Activated CD8-positive, alpha-beta memory T cell treated with anti-CD3 and anti-CD28 coated beads, Interleukin-2, amount 50 U/mL, for 48 hours (primary cell): Measurements from ENCODE around the gene PTTG1IP.
"Not testable (repeated sequence)": the region's sequence is repeated elsewhere in the genome, so short reads cannot be mapped to it uniquely, and the experiment has no call there.

Experiments used
- DNase-seq: peaks from one replicate; pipeline ENCODE4 v3.0.0-alpha.2; 2020

The PTTG1IP gene

DNA sequence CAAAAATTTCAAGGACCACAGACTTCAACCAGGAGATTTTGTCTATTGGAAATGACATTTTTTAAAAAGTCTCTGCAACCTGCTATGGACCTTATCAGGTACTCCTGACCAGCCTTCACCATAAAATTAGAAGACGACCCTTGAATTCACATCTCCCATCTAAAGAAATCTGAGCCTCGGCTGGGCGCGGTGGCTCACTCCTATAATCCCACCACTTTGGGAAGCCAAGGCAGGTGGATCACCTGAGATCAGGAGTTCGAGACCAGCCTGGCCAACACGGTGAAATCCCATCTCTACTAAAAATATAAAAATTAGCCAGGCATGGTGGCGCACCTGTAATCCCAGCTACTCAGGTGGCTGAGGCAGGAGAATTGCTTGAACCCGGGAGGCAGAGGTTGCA lies 5.7 kb upstream of the PTTG1IP start:
- DNase-seq, result not testable (repeated sequence)

- no peak for DNase-seq
Measured at GRCh38 chr21:44878053-44878982, 4.8 kb upstream of the PTTG1IP start.

GRCh38 chr21:44876849-44877575 lies 3.5 kb upstream of the PTTG1IP start:
- DNase-seq, result no peak

DNA sequence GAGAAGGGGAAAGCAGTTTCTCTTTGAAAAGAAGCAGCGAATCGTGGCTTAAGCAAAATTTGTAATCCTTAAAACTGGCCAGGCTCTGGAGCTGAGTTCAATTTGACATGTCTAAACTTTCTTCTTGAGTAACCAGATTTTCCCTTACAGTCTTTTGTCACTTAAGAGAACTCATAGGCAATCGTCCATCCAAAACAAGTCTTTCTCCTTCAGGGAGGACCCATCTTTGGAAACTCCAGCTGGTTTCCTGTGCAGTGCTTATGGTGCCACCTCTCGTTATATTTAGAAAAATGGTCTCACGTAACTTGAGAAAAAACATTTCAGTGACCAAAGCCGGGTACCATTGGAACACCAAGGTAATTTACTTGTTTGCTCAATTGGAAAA lies 1.8 kb upstream of the PTTG1IP start:
- DNase-seq, result no peak

DNA sequence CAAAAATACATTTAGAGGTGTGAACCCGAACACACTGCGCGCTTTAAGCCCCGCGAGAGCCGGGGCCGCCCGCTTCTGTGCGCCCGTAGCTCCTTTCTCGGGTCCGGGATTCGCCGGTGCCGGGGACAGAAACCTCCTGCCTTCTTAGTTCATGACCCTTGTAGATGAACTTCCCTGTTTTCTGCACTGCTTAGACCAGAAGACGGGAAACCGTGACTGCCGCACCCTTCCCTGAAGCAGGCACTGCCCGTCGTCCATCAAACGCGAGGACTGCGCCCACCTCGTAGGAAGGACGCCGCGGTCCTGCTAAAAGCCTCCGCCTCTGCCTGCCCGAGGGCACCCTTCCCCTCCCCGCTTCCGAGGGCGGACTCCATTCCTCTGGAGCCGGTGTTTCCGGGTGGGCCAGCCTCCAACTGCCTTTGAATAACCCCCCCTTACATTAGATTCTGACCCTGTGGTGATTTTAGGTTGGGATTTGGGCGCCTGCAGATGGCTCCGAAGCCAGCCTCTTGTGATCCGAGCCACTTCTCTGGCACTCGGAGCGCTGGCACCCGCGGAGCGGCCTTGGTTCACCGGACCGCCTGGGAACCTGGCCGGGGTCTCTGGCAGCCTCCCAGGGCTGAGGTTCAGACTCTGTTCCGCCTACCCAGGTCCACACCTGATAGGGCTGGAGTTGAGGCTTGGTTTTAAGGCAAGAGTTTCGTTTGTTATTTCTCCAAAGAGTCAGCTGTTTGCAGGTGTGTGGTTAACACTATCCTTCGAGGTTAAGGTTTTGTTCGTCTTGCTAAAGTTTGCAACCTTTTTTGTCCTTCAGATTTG lies 1.2 kb upstream of the PTTG1IP start:
- peak; percentile 71 for DNase-seq

- no peak for DNase-seq
Measured at GRCh38 chr21:44874240-44874496, 678 bp upstream of the PTTG1IP start.

GRCh38 chr21:44872649-44873355 lies 688 bp downstream of the PTTG1IP start:
- no peak for DNase-seq

GRCh38 chr21:44872323-44872648 lies 1.2 kb downstream of the PTTG1IP start:
- no peak for DNase-seq

- no peak for DNase-seq
Measured at GRCh38 chr21:44871576-44872269, 1.8 kb downstream of the PTTG1IP start.

- no peak for DNase-seq
Measured at GRCh38 chr21:44870748-44871495, 2.6 kb downstream of the PTTG1IP start.

GRCh38 chr21:44869781-44870747 lies 3.4 kb downstream of the PTTG1IP start:
- no peak for DNase-seq

DNA sequence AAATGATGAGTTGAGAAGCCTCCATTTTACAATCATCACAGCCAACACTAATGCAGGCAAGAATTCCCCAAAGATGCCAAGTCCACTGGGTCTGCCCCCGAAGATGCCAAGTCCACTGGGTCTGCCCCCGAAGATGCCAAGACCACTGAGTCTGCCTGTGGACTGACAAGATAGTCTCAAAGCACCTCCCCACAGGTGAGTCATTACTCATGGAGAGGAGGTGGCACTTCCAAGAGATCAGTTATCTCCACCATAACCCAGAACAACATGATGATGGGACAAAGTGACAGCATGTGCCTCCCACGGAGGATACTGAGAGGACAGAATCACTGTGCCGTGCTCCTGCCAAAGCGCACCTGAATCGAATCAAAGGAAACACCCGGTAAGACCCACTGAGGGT lies 4.8 kb downstream of the PTTG1IP start:
- DNase-seq, result no peak

DNA sequence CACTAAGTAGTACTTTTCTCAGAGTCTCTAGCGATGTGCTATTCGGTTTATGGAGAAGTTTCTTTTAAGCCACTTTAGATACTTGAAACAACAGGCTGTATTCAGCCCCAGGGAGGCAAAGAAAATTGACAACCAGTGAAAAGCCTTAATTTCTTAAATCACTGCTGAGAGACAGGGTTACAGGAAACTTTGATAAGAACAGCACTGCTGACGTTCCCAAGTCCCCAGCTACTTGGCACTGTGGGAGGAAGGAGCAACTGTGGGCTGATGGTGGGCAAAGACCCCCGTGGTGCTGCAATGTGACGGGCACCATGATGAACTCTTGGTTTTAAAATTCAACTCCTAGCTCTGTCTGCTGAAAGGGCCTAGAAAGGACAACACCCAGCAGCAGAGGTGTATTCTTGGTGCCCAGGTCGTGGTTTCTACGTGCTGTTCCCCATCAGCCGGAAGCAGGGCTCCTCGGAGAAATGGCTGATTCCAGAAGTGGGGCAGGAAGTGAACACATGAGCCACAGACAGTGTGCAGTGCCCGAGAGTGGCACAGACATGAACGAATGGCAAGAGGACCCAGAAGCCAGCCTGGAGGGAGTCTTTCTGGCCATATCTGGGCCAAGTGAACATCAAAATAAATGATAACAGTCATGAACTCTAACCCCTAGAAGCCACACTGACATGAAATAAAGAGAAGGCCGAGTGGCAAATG lies 5.3 kb downstream of the PTTG1IP start:
- no peak for DNase-seq

- no peak for DNase-seq
Measured at GRCh38 chr21:44867464-44867863, 6.0 kb downstream of the PTTG1IP start.

DNA sequence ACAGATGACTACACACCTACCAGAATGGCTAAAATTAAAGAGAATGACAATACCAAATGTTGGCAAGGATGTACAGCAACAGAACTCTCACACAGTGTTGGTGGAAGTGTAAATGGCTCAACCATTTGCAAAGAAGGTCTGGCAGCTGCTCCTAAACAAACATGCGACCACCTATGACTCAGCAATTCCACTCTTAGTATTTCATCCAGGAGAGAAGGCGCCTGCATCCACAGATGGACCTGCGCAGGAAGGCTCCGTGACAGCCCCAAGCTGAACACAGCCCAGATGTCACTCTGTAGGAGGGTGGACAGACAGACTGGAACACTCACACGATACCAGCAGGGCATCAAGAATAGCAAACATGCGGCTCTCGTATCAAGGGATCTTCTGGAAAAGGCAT lies 6.7 kb downstream of the PTTG1IP start:
- DNase-seq, result no peak

- no peak for DNase-seq
Measured at GRCh38 chr21:44865561-44866280, 7.8 kb downstream of the PTTG1IP start.

GRCh38 chr21:44862869-44863685 lies 10.4 kb downstream of the PTTG1IP start:
- DNase-seq, result no peak

- DNase-seq, result no peak
Measured at GRCh38 chr21:44858791-44859190, 14.7 kb downstream of the PTTG1IP start.
